GDM1 (cell line): ENCODE data around the gene MYH15.
A peak's percentile ranks its signal among the peaks of the same experiment; 100 is the strongest.

ENCODE experiments used
- DNase-seq: peaks from one replicate; lab custom pipeline; 2025; lab: John Stamatoyannopoulos, UW

MYH15 gene

DNA sequence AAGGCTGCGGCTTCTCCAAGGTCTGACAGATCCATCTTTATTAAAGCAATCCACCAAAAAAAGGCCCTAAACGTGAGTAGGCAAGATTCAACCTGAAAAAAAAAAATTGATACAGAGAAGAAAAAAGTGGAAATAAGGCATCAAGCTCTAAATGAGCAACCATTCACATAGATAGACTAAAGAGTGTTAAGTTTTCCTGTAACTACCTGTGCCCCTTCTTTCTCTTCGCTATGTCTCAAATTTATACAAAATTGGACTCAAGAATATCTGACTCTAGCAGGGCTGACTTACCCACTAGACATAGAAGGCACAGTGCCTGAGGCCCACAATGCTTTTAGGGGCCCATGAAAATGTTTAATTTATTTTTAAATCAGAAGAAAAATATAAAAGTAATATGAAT is at the start of gene MYH15:
Gene MYH15 (minus strand): TSS at position 101 of the 400 bp plus-strand sequence. CDS start 66 bp downstream, at position 35.
- no peak for DNase-seq

DNA sequence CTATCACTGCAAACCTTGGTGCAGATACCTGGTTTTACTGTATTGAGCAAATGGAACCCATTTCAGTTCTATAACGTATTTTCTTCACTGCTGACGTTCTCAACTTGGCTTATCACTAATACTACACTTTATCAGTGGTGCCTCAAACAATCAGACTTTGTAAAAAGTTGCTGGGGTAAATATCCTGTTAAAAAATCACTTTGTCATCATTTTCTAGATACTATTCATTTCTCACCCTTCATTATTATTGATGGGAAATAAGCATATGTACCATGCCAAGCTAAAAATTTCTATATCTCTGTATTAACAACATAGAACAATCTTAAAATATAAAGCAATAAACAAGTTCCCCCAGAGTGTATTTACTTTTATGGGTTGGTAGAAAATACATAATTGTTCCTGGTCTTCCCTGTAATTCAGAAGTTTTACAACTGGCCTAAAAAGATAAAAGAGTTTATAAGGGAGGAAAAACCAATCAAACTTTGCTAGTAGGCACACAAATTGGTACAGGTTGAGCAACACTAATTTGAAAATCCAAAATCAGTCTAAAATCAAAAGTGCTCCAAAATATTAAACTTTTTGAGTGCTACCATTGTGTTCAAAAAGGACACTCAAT is 45.7 kb upstream of the MYH15 start:
- DNase-seq = no peak

GRCh38 chr3:108554913-108555571 is 44.6 kb upstream of the MYH15 start:
- no peak for DNase-seq

DNA sequence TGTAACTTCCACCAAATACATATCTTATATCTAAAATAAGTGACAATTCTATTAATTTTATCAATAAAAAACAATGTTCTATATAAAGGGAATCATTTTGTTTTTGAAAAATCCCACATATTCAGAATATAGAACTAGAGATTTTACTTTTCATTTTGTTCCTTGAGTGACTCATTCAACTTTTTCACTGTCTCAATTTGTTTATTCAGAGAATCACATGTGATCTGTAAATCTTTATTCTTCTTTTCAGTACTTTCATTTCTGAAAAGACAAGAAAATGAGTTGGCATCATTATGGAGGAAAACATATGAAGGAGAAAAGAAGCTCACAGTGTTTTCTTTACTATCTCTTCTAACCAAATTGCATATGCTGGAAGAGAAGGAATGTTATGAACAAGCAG is 43.8 kb upstream of the MYH15 start:
- no peak for DNase-seq

DNA sequence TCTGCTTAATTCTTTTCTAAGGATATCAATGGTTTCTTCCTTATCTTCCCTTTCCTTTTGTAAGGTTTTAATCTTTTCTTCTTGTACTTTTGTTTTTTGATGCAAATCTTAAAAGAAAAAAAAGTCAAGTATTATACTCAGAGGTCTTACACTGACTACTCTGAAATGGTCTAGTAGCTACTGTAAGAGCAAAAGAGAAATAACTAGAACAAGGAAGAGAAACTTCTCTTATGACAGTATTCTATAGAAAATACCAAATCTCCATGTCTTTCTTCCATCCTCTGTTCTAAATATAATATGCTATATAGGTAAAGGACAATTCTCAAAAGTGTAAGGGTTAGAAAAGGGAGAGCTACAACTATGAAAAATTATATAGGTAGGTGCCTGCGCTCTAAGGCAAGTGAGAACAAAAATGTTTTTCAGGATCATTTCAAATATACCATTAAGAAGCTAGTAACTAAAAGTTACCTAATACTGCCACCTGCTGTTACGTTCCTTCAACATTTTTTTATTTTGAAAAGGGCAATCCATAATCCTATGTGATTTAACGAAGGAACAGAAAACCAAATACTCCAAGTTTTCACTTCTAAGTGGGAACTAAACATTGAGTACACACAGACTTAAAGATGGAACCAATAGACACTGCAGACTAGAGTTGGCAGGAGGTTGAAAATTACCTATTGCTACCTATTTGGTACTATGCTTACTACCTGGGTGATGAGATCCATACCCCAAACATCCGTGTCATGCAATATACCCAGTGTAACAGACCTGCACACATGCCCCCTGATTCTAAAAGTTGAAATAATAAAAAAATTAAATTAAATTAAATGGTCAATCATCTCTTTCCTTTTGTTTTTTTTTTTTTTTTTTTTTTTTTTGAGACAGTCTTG is 42.1 kb upstream of the MYH15 start:
- DNase-seq = peak; percentile 28

DNA sequence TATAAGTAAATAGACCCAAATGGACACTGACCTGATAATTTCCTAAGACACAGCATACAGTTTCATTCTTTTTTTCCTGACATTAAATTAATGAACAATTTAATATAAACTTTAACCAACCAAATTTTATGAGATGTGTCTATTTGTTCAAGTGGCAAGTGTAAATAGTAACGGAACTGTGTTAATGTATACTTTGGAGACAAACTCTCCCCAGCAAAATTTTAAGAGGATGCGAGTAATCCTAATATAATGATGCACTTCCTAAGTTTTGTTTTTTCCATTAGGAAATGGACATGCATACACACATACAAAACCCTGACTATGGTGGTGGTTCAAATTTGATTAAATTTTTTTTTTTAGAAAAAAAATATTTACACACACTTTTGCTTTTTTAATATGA is 38.5 kb upstream of the MYH15 start:
- no peak for DNase-seq

DNA sequence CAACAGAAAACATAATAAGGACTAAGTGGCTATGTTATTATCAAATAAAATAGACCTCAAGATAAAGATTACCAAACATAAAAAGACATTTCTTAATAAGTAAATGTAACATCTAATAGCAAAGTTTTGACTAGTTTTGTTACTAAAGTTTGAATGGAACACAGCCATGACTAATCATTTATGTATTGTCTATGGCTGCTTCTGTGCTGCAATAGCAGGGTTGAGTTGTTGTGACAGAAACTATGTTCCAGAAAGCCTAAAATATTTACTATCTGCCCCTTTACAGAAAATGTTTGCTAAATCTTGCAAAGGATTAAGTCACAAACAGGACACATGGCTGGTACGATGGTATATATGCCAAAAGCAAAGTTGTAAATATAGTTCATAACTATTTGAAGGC is 37.9 kb upstream of the MYH15 start:
- no peak for DNase-seq

DNA sequence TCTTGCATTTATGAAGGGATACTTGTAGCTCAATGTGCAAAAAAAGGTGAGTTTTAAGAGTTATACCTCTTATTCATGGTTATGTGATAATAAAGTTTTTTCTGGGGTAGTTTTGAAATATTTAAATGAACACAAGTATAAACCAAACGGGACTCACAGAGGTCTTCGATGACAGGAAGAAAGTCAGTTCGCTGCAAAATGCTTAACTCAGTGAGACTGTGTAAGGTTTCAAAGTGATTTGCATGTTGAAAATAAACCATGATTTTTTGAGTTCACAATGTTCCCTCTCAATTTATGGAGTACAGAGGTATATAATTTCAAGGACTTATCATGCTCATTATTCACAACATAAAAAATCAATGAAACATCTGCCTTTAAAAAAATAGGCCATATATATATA is 36.3 kb upstream of the MYH15 start:
- no peak for DNase-seq

DNA sequence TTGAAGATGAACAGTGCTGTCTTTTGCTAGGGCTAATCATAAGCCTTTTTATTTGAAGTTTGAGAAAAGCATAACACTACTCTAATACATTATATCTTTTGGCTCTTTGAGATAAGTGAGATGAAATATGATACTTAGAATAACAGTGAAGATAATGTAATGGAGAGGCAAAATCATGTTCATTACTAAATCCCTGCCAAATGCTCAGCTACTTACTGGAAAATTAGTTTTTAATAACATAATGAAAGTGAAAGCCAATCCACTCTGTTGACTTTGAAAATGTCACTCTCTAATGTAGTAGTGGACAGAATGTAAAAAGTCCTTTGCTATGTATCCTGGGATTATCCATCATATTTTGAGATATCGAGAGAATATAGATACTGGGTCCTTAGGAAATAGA is 35.9 kb upstream of the MYH15 start:
- no peak for DNase-seq

GRCh38 chr3:108538083-108538482 is 27.7 kb upstream of the MYH15 start:
- no peak for DNase-seq

DNA sequence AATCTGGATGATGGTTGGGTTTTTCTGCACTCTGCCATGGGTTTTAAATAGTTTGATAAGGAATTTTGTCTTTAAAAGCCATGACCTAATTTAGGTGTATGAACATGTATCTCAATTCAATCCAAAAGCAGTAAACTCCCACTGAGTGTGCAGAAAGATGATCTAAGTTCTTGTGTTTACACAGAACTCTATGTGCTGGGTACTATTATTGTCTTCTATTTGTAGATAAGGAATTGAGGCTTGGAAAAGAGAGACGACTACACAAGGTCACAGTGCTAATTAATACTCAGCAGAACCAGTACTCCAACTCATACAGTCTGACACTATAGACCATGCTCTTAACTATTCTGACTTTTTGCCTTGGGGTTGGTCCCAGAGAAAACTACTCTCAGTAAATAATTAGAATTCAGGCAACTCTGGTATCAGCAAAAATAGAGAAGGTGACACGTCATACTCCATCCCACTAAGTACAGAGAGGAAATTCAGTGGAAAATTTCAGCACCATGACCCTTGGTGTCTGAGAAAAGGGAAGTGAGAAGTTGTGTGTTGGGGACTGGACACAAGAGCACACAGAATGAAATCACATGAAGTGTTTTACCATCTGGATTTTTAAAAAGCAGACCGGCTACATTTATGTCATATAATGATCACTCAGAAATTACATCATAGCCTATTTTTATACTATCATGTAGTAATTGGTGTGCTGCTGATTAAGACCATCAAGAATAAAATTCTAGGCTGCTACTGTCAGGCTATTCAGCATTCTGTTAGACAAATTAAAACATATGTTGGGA is 18.3 kb upstream of the MYH15 start:
- no peak for DNase-seq

- DNase-seq = no peak
These were observed 17.4 kb upstream of the MYH15 start for GRCh38 chr3:108527817-108528216.

GRCh38 chr3:108527109-108527508 is 16.7 kb upstream of the MYH15 start:
- no peak for DNase-seq

DNA sequence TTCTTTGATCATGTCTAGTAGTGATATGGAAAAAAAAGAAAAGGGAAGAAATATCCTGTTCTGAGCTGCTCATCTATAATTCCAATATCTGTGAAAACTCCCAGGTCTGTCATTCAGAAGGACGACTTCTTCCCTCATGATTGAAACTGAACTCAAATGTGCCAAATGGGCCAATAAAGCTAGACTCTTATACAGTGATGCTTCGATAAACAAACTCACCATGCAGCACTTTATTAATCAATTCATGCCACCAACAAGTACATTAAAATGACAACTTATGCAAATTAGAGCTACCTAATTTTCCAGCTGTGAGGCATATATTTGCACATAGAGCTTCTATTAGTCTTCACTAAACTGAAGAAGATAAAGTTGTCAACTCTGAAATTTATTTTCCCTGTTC is 15.6 kb upstream of the MYH15 start:
- no peak for DNase-seq

GRCh38 chr3:108525256-108525655 is 14.9 kb upstream of the MYH15 start:
- DNase-seq = no peak

DNA sequence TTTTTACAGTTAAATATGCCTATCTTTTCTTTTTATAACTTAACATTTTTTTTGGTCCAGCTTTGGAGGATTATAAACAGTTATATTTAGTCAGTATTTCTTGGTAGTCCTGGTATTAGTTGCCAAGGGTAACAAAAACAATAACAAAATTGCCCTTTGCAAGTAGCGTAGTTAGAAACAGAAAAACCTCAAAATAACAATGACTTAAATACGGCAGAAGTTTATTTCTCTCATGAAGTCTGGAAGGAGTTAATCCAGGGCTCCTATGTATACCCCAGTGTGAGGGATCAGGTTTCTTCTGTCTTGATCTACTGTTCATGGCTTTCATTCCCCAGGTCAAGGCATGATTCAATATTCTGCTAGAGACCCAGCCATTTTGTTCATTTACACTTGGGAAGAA is 14.1 kb upstream of the MYH15 start:
- no peak for DNase-seq

DNA sequence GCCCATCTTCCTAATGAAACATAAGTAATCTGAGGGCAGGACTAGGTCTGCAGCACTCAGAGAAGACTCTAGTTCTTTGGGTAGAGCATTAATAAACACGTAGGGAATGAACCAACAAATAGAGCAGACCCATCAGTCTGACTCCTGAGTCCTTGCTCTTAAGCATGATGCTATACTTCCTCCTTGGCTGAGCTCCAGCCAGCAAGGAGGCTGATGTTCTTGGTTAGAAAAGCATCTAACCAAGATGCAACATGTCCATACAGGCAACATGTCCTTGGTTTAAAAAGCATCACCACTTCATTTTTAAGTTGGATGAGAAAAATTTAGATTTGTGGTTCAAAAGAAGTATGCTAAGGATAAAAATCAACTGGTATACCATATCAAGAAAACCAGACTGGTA is 8.5 kb upstream of the MYH15 start:
- DNase-seq = no peak

- DNase-seq = no peak
These were observed 6.5 kb upstream of the MYH15 start for GRCh38 chr3:108516881-108517280.

GRCh38 chr3:108513961-108514360 is 3.6 kb upstream of the MYH15 start:
- no peak for DNase-seq

- no peak for DNase-seq
These were observed 2.3 kb upstream of the MYH15 start for GRCh38 chr3:108512671-108513070.

- DNase-seq = no peak
These were observed 1.1 kb upstream of the MYH15 start for GRCh38 chr3:108511490-108511889.

DNA sequence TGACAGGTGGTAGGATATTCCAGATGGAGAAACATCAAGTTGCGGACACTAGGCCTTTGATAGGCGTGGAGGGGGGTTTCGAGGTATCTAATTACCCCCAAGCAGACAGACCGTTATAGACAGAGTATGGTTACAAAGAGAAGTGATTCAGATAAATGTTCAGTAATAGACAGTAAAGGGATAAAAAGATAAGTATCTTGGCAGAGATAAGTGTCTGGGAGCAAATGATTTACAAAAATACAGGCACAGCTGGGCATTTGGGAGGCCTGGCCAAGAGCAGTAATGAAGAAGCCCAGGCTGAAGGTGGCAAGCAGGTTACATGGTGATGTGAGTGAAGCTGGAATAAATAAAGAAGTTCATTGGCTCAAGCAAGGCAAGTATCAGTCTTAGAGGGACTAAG is 659 bp upstream of the MYH15 start:
- DNase-seq = no peak
